Effector memory CD8-positive, alpha-beta T cell (primary cell): ENCODE data around the gene CSHL1.

Experiments used
- ATAC-seq: fragments of 150-1000 bp; cut with Tn5 transposase; replicated peaks from 2 replicates; pipeline ENCODE4 v1.10.0; 2021; ENCODE audit warnings: mild to moderate bottlenecking, moderate library complexity
- DNase-seq, 3 experiments: peaks; one replicate each; pipeline ENCODE4 v3.0.0; 2021
- H3K27ac Mint-ChIP-seq, 2 donors: one replicate each; pipeline ENCODE4 v1.8.0; 2022; ENCODE audit warnings: mild to moderate bottlenecking in 2 of 2, mixed read lengths in 2 of 2, moderate library complexity in 2 of 2
- H3K27me3 Mint-ChIP-seq, 2 donors: one replicate each; pipeline ENCODE4 v1.8.0; 2022; ENCODE audit warnings: mixed read lengths in 2 of 2
- H3K36me3 Mint-ChIP-seq: one replicate; pipeline ENCODE4 v1.8.0; 2022; ENCODE audit warnings: mild to moderate bottlenecking, moderate library complexity, mixed read lengths; ENCODE audit not compliant: insufficient read depth
- H3K4me1 Mint-ChIP-seq, 2 donors: one replicate each; pipeline ENCODE4 v1.8.0; 2022; ENCODE audit warnings: low read depth in 2 of 2, mixed read lengths in 2 of 2
- H3K4me3 Mint-ChIP-seq, 2 donors: one replicate each; pipeline ENCODE4 v1.8.0; 2022; ENCODE audit warnings: mild to moderate bottlenecking in 2 of 2, mixed read lengths in 2 of 2, moderate library complexity in 2 of 2
- H3K9me3 Mint-ChIP-seq, 2 donors: one replicate each; pipeline ENCODE4 v1.8.0; 2022; ENCODE audit warnings: mixed read lengths in 2 of 2
- total RNA-seq, 9 experiments: gene quantifications; one replicate each; lab custom pipeline; 2026; lab: John Stamatoyannopoulos, UW

Gene CSHL1
- 0 reads per million in 9 experiments for total RNA-seq

DNA sequence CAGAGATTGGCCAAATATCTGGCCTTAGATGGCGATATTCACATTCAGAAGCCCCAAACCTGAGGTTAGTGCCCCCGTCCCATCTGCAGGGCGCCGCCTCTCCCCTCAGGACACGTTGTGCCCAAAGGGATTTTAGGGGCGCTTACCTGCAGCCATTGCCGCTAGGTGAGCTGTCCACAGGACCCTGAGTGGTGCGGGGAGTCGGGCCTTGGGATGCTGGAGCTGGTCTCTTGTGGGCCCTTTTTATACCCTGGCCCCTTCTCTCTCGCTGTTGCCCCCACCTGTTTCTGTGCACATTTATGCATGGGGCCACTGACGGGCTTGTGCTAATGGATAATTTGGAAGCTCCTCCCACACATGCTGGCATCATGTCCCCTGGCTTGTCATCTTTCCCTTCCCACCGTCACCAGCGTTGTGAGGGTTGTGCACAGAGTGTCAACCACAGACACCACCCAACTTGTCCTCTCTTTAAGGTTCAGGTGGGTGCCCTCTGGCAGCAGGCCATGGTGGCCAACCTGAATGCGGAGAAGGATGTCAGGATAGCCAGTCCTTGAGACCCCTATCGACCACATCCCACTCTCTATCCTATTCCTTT lies at the start of gene CSHL1:
Gene CSHL1 (minus strand): TSS at position 218 of the 595 bp plus-strand sequence. CDS start 62 bp downstream, at position 156.
- DNase-seq: no peak
- H3K36me3 Mint-ChIP-seq: peaks cover 7% of the 10 kb centered on the region
- no peaks in the 10 kb centered on the region for H3K9me3 Mint-ChIP-seq
- H3K4me3 Mint-ChIP-seq: no peak within 1 kb of the TSS
- H3K27ac Mint-ChIP-seq: no peak within 1 kb of the TSS
- ATAC-seq: no peak
- peaks cover 3 to 8% of the 10 kb centered on the region in 2 donors for H3K4me1 Mint-ChIP-seq
- H3K27me3 Mint-ChIP-seq: peaks cover 5 to 9% of the 10 kb centered on the region in 2 donors

DNA sequence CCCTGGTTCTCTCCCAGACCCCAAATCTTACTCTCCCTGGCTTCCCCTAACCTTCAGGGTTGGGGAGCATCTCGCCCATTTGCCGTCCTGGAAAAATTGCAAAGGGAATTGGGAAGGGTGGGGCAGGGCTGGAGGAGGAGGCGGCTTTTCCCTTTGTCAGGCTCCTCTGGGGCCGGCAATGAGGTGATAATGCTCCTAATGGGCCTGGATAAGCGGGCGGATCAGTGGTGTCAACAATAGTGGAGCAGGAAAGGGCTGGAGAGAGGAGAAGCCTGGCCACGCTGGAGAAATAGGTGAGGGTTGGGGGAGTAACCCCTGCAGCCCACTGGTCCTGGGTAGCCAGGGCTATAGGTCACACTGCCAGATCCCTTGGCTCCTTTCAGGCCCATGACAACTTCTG lies 49.4 kb upstream of the CSHL1 start:
- Mint-ChIP-seq H3K36me3 (no peaks in the 10 kb centered on the region), H3K9me3 (no peaks in the 10 kb centered on the region), H3K27ac (no peak overlapping the region), H3K4me3 (no peak overlapping the region), H3K27me3 (no peaks in the 10 kb centered on the region), H3K4me1 (peaks cover 9 to 12% of the 10 kb centered on the region in 2 donors)
- ATAC-seq: no peak
- DNase-seq: no peak

DNA sequence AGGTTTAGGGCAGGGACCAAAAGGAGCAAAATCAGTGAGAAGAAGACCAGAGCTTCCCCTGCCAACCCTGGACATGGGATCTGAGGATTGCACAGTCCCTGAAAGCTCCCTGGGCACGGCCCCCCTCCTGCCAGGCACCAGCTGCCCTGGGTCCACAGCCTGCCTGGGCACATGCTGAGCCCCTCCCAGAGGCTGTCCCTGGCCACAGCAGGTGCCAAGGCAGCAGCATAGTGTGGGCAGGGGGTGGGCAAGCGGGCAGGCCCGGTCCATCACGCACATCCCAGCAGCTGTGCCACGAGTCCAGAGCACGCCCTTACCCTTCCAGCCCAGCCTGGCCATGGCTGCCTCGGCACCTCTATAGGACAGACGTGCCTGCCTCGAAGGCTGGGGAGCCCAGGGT lies 48.9 kb upstream of the CSHL1 start:
- Mint-ChIP-seq H3K36me3 (no peaks in the 10 kb centered on the region), H3K27me3 (no peaks in the 10 kb centered on the region), H3K4me1 (peaks cover 11 to 13% of the 10 kb centered on the region in 2 donors), H3K9me3 (no peaks in the 10 kb centered on the region), H3K27ac (peak overlapping the region in 1 of 2 donors; percentile 65), H3K4me3 (no peak overlapping the region)
- ATAC-seq (no peak), DNase-seq (no peak)

DNA sequence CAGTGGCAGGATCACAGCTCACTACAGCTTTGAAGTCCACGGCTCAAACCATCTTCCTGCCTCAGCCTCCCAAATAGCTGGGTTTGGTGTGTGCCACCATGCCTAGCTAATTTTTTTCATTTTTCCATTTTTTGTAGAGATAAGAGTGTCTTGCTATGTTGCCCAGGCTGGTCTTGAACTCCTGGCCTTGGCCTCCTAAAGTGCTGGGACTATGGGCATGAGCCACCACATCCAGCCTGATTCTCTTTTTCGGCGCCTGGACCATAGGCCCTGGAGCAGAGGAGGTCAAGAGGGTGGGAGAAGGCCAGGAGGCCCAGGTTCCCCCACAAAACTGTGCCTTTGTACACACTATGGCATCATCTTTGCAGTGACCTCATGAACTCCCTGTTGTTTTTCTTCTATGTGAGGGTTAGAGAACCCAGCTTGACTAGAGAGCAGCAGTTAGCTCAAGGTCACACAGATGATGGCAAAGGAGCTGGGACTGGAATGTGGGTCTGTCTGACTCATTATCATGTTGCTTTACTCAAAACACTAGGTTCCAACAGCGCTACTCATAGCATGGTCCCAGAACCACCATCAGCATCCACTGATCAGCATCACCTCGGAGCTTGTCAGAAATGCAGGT lies 45.4 kb upstream of the CSHL1 start:
- Mint-ChIP-seq H3K4me3 (peak overlapping the region in 1 of 2 donors; percentile 22), H3K36me3 (no peaks in the 10 kb centered on the region), H3K9me3 (no peaks in the 10 kb centered on the region), H3K27ac (no peak overlapping the region), H3K4me1 (peaks cover 21 to 23% of the 10 kb centered on the region in 2 donors), H3K27me3 (no peaks in the 10 kb centered on the region)
- no peak for DNase-seq
- ATAC-seq: no peak

DNA sequence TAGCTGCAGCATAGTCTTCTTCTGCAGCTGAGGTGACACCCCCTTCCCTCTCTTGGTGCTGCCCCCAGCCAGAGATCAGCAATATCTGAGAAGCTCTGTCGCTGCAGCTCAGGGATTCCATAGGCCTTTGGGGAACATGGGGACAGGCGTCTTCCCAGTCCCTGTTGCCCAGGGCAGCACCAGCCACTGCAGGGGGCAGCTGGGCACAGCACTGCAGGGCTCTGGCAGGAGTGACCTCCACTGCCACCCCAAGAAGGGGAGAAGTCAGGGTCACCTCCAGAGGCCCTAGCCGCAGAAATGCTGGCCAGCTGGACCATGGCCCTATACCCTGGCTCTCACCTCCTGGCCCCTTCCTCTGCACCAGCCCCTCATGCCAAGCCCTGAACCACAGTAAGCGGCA lies 44.7 kb upstream of the CSHL1 start:
- no peak overlapping the region for H3K27ac Mint-ChIP-seq
- H3K27me3 Mint-ChIP-seq: no peaks in the 10 kb centered on the region
- DNase-seq (no peak), ATAC-seq (no peak)
- no peaks in the 10 kb centered on the region for H3K36me3 Mint-ChIP-seq
- no peaks in the 10 kb centered on the region for H3K9me3 Mint-ChIP-seq
- H3K4me1 Mint-ChIP-seq: peaks cover 19 to 26% of the 10 kb centered on the region in 2 donors
- H3K4me3 Mint-ChIP-seq: peak overlapping the region in 1 of 2 donors; percentile 7

DNA sequence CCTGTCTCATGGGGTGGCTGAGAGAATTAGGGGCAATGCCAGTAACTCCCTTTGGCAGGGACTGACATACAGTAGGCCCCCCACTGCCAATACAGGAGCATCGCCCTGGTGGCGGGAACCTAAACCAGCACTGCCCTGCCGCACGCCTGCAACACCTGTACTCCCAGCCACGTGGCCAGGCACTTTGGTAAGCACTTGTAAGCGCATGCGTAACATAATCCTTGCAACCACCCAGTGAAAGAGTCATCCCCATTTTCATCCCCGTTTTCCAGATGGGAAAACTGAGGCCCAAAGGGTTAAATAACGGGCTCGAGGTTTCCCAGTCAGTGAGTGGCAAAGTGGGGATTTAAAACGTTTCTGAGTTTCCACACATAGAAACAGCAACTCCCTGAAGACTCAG lies 44.2 kb upstream of the CSHL1 start:
- H3K27ac Mint-ChIP-seq: no peak overlapping the region
- no peaks in the 10 kb centered on the region for H3K27me3 Mint-ChIP-seq

DNA sequence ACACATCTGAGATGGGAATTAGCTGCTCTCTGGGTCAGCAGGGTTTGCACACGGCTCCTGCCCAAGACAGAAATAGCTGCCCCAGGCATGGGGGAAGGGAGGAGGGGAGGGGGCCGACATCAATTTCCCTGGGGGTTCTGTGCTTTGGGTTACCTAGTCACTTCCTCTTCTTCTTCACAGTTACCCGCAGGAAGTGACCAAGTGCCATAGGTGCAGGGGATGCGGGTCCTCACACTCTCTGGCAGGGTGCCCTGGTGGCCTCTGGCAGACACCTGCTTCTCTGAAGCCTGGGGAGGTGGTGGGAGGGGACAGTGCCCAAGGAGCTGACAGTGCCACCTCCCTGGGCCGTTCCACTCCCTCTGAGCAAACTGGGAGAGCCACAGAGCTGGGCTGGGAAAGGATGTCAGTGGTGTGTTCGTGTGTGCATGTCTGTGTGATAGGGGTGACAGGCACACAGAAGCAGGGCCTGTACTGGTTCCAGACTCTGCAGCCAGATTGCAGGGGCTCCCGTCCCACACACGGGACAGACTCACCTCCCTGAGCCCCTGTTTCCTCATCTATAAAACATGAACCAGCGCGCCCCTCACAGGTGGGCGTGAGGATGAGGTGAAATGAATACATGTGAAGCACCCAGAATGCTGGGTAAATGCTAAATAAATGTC lies 43.5 kb upstream of the CSHL1 start:
- Mint-ChIP-seq H3K36me3 (no peaks in the 10 kb centered on the region), H3K4me3 (peak overlapping the region; percentile 54 to 64), H3K4me1 (peaks cover 19 to 24% of the 10 kb centered on the region in 2 donors), H3K27me3 (no peaks in the 10 kb centered on the region), H3K9me3 (no peaks in the 10 kb centered on the region), H3K27ac (peak overlapping the region; percentile 88)
- DNase-seq (peak; percentile 42 to 56 (median 47)), ATAC-seq (peak; percentile 90)

More for the DNA sequence above, 44.2 kb upstream of the CSHL1 start:
- no peak for DNase-seq
- Mint-ChIP-seq H3K4me1 (peaks cover 19 to 27% of the 10 kb centered on the region in 2 donors), H3K9me3 (no peaks in the 10 kb centered on the region), H3K36me3 (no peaks in the 10 kb centered on the region), H3K4me3 (peak overlapping the region in 1 of 2 donors; percentile 7)
- ATAC-seq: no peak

DNA sequence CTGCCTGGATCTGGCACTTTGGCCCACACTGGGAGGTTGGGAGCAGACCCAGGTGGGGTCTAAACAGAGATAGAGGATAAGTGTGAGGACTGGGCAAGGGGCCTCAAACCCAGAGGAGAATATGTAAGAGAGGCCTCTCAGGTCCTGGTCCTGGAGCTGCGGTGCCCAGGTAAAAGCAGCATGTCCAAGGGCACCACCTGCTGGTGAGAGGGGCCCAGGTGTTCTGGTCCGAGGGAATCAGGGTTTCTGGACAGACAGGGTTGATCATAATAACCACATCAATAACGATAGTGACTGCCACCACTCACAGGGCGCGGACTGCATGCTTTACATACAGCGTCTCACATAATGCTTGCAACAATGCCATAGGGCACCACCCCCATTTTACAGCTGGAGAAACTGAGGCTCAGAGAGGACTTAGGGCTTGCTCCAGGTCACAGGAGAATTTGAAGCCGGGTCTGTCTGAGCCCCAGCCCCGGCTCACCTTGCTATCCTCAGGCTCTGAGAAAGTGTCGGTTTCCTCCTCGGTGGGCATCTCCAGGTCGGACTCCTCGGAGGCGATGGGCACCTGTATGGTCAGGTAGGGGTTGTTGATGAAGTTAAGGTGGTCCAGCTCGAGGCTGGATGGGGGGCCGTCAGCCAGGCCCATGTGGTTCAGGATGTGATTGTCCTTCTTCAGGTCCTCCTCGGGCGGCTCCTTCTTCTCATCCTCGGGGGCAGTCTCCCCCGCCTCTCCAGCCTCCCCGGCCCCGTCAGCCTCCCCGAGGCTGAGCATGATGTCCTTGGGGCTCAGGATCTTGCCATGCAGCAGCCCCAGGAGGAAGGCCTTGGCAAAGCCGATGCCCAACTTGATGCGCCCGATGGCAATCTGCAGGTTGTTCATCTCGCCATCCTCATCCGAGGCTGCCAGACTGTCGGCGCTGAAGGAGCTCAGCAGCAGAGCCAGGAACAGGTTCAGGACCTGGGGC lies 40.2 kb upstream of the CSHL1 start:
- H3K9me3 Mint-ChIP-seq: no peaks in the 10 kb centered on the region
- no peak for ATAC-seq
- no peaks in the 10 kb centered on the region for H3K36me3 Mint-ChIP-seq
- no peaks in the 10 kb centered on the region for H3K27me3 Mint-ChIP-seq
- H3K4me3 Mint-ChIP-seq: no peak overlapping the region
- peaks cover 22 to 32% of the 10 kb centered on the region in 2 donors for H3K4me1 Mint-ChIP-seq
- peak overlapping the region in 1 of 2 donors; percentile 12 for H3K27ac Mint-ChIP-seq
- peak in 1 of 3 experiments; percentile 18 for DNase-seq

DNA sequence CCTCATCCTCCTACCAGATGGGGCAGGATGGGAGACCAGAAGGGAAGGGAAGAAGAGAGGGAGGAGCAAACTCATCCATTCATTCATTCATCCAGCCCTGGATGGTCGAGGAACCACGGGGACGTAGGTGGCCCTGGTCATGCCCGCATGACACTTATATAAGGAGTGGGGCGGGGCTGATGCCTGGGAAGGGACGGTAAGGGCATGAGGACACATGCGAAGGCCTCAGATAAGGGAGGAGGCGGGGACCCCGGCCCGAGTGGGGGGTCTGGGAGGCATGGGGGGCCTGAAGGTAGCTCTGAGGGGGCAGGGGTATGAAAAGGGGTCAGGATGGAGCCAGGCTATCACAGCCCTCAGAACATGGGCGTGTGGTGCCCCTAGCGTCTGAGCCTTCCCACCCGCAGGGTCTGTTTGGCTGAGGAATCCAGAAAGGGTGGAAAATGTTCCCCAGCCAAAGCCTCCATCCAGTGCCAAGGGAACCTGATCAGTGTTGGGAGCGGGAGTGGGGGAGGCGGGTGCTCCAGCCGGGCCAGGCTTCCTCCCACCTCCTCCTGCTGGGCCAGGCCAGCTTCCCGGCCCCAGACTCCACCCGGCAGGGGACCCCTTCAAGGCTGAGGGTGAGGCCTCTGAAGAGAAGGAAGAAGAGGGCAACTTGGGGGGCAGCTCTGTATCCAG lies 38.7 kb upstream of the CSHL1 start:
- Mint-ChIP-seq H3K9me3 (no peaks in the 10 kb centered on the region), H3K27me3 (no peaks in the 10 kb centered on the region), H3K4me3 (no peak overlapping the region), H3K36me3 (no peaks in the 10 kb centered on the region), H3K27ac (no peak overlapping the region), H3K4me1 (peaks cover 21 to 38% of the 10 kb centered on the region in 2 donors)
- no peak for ATAC-seq
- DNase-seq: no peak

DNA sequence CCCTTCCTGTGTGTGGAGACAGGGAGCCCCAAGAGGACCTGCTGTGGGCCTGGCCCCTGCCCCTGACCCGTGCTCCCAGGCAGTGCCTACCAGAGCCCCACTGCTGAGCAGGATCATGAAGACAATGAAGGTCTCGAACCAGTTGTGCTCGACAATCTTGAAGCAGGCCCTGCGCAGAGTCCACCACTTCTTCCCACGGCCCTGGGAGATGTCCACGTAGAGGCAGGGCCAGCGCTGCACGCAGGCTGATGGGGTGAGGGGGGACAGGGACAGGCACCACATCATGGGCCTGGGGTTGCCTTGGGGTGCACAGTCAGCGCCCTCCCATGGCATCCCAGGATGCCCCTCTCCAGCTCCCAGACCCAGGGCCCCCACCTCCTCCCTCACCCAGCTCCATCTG lies 37.5 kb upstream of the CSHL1 start:
- DNase-seq (no peak), ATAC-seq (no peak)
- no peaks in the 10 kb centered on the region for H3K27me3 Mint-ChIP-seq
- peaks cover 12 to 33% of the 10 kb centered on the region in 2 donors for H3K4me1 Mint-ChIP-seq
- H3K4me3 Mint-ChIP-seq: no peak overlapping the region
- no peaks in the 10 kb centered on the region for H3K9me3 Mint-ChIP-seq
- H3K27ac Mint-ChIP-seq: no peak overlapping the region
- no peaks in the 10 kb centered on the region for H3K36me3 Mint-ChIP-seq

DNA sequence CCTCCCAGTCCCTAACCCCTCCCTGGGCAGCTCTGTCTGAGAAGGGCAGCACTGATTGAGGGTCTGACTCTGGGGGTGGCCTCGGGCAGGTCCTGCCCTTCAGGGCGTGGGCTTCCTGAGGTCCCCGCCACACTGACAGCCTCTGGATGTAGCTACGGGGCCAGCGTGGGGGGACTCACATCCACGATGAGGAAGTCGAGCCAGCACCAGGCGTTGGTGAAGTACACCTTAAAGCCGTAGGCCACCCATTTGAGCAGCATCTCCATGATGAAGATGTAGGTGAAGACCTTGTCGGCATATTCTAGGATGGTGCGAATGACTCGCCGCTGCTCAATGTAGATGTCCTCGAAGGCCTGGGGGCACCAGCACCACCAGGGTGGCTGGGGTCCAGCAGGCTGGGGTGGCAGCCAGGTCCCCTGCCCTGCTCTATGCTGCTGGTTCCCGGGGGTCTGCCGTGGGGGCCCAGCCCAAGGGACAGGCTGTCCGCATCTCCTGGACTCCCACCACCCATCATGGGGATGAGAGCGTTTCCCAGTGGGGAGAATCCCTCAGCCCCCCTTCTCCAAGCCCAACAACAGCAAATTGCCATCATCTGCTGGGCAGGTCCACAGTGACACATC lies 36.8 kb upstream of the CSHL1 start:
- Mint-ChIP-seq H3K4me3 (no peak overlapping the region), H3K9me3 (no peaks in the 10 kb centered on the region), H3K36me3 (no peaks in the 10 kb centered on the region), H3K4me1 (peaks cover 14 to 33% of the 10 kb centered on the region in 2 donors), H3K27me3 (no peaks in the 10 kb centered on the region), H3K27ac (no peak overlapping the region)
- DNase-seq (no peak), ATAC-seq (no peak)
